ENCODE measurements around the gene AARSD1. TPM values are rescaled to one million over a fixed set of nuclear protein-coding genes. Genes with fewer than 3 reads are reported as not detected.

The AARSD1 gene
- total and polyA plus RNA-seq, 2 donors (not counting 3 experiments of a cell fraction or from before 2014, with no cell fraction given): 42.8 to 53.2 TPM

DNA sequence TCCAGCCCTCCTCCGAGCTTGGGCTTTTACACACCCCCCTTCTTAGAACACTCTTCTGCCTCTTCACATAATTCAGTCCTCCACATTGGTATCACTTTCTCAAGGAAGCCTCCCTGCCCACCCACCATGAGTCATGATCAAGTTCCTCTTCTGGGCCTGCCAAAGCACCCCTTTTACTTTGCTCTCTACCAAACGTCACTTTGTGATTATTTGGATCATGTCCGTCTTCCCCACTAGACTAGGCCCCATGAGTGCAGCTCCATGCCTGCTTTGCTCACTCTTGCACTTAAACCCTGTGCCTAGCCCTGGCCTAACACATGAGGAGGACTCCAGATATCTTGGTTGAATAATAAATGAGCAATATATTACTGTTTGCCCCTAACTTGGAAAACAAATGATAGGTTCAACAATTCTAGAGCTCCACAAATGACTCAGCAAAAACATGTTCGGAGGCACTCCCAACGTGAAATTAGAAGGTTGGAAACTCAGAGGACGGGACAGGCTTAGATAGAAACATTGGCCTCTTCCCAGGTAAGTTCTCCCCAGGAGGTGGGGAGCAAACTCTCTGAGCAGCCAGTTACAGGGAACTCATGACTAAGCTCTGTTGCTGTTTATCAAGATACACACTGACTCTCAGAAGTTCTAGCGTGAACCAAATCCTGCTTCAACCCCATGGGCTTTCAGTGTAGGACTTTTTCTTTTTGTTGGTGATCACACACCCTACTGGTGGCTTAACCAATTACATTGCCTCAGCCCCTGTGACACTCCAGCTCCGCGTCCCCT is 35.3 kb downstream of the AARSD1 start:
- H3K9ac ChIP-seq (replicated peaks; ENCODE audit: extremely low read depth, insufficient read depth, low read length): no peak overlapping the region
- no peaks in the 10 kb centered on the region for H3K79me2 ChIP-seq (ENCODE audit: control insufficient read depth, insufficient read depth, low read length)
- peak overlapping the region; percentile 23 for H3K27ac ChIP-seq (ENCODE audit: insufficient read depth, low read depth, low read length)
- no peaks in the 10 kb centered on the region for H3K36me3 ChIP-seq (ENCODE audit: control insufficient read depth in 2 of 2, extremely low read depth in 1 of 2, insufficient read depth in 2 of 2, low read length in 2 of 2)
- BruUV-seq (replicated peaks): no TSS peak
- ChIA-PET POLR2A (interaction anchor here (0.6 to 1.0 kb wide), 2 partner anchors 83 to 203 kb away, joined by 3 read pairs; no protein-coding TSS in a partner anchor), CTCF (interaction anchor here (0.6 to 4.3 kb wide), 32 partner anchors 8 to 351 kb away, joined by 3 to 132 read pairs (median 5); partner anchors contain the start of genes AOC2, AOC3, BECN1 and PSMC3IP)
- intact Hi-C loops (cut with micrococcal nuclease) (loop anchor here (1.0 to 2.0 kb wide), 3 partner anchors 34 to 208 kb away; no protein-coding TSS in a partner anchor), dilution Hi-C loops (cut with MboI; ENCODE audit: extremely low pct_ligation_motif_present, low sequenced_read_pairs) (no loop called here)
- H4K20me1 ChIP-seq (replicated peaks; ENCODE audit: control insufficient read depth, extremely low read depth, insufficient read depth, low read length): no peaks in the 10 kb centered on the region
- no peak overlapping the region for H3K4me2 ChIP-seq (ENCODE audit: insufficient read depth, low read length)
- H3K27me3 ChIP-seq (ENCODE audit: control insufficient read depth in 2 of 2, insufficient read depth in 2 of 2, low read length in 2 of 2): peaks cover 0 to 3% of the 10 kb centered on the region in 2 experiments
- H3K9me1 ChIP-seq (replicated peaks; ENCODE audit: control insufficient read depth, extremely low read depth, insufficient read depth, low read length): no peaks in the 10 kb centered on the region
- FAIRE-seq (peak; percentile 84), DNase-seq (ENCODE audit: low read depth, low spot score) (peak; percentile 81)
- H3K4me3 ChIP-seq (replicated peaks in 1 of 3; ENCODE audit: insufficient read depth in 1 of 3, low read depth in 1 of 3, low read length in 3 of 3): no peak overlapping the region
- H3K9me3 ChIP-seq (replicated peaks; ENCODE audit: control insufficient read depth, insufficient read depth, low read length): no peaks in the 10 kb centered on the region
- peak overlapping the region; percentile 11 for H2AFZ ChIP-seq (ENCODE audit: low read depth, low read length)
- TF ChIP-seq MYC (IDR thresholded peaks at IDR 0.05; ENCODE audit: low read depth, low read length): no peak
- TF ChIP-seq CTCF (IDR thresholded peaks at IDR 0.05; ENCODE audit: extremely low read depth in 1 of 2, insufficient read depth in 1 of 2, low read depth in 1 of 2, low read length in 2 of 2): peak; percentile 53 to 57
- no peak for TF ChIP-seq POLR2A (IDR thresholded peaks at IDR 0.05; ENCODE audit: low read depth, low read length)
- TF ChIP-seq EZH2 (IDR thresholded peaks at IDR 0.05; ENCODE audit: borderline replicate concordance, low read depth, low read length, severe bottlenecking): no peak
- no peak for TF ChIP-seq POLR2AphosphoS5 (IDR thresholded peaks at IDR 0.05; ENCODE audit: insufficient read depth, low read depth, low read length)
- no peak for TF ChIP-seq GATA2 (IDR thresholded peaks at IDR 0.05; ENCODE audit: insufficient read depth, insufficient read length, low read depth, low read length)
- H3K4me1 ChIP-seq (ENCODE audit: control insufficient read depth, extremely low read depth, insufficient read depth, low read length): peaks cover 9% of the 10 kb centered on the region

Data from endothelial cell of umbilical vein (primary cell).